ENCODE results near the gene SMARCA4. TPM values are rescaled to one million over a fixed set of nuclear protein-coding genes. Genes with fewer than 3 reads are reported as not detected.

Gene SMARCA4
- total and polyA plus RNA-seq, 3 donors from 2014 or later, result 141 to 188 (median 180) TPM

- H3K27me3 ChIP-seq, result no peaks in the 10 kb centered on the region
- WGBS, 2 donors, result 94 to 96% methylated on average over 6 to 30 of the region's 32 CpGs
Measured at GRCh38 chr19:10986301-10987127, 25.7 kb downstream of the SMARCA4 start.

GRCh38 chr19:10987571-10988297 is 26.9 kb downstream of the SMARCA4 start:
- Histone ChIP-seq H3K4me3 (no peak overlapping the region), H3K4me1 (no peaks in the 10 kb centered on the region), H3K27me3 (no peaks in the 10 kb centered on the region), H3K27ac (no peak overlapping the region), H3K9me3 (no peaks in the 10 kb centered on the region), H3K36me3 (ENCODE audit: low read depth, missing control alignments) (no peaks in the 10 kb centered on the region)
- DNase-seq, result no peak
- TF ChIP-seq CTCF (IDR thresholded peaks at IDR 0.05) (no peak), POLR2A (IDR thresholded peaks at IDR 0.05) (no peak)
- WGBS, 2 donors, result 95 to 96% methylated on average over 31 to 32 of the region's 32 CpGs
- intact Hi-C loops (cut with DNase I; ENCODE audit: low total_unique reads), result no loop called here

More at GRCh38 chr19:10986301-10987127, 25.7 kb downstream of the SMARCA4 start:
- Histone ChIP-seq H3K9me3 (no peaks in the 10 kb centered on the region), H3K4me1 (no peaks in the 10 kb centered on the region), H3K36me3 (ENCODE audit: low read depth, missing control alignments) (no peaks in the 10 kb centered on the region), H3K4me3 (no peak overlapping the region), H3K27ac (no peak overlapping the region)
- DNase-seq, result no peak
- intact Hi-C loops (cut with DNase I; ENCODE audit: low total_unique reads), result no loop called here
- no peak for TF ChIP-seq POLR2A (IDR thresholded peaks at IDR 0.05)
- no peak for TF ChIP-seq CTCF (IDR thresholded peaks at IDR 0.05)

- TF ChIP-seq CTCF (IDR thresholded peaks at IDR 0.05) (no peak), POLR2A (IDR thresholded peaks at IDR 0.05) (no peak)
- Histone ChIP-seq H3K27me3 (no peaks in the 10 kb centered on the region), H3K9me3 (no peaks in the 10 kb centered on the region), H3K36me3 (ENCODE audit: low read depth, missing control alignments) (no peaks in the 10 kb centered on the region), H3K27ac (no peak overlapping the region), H3K4me1 (no peaks in the 10 kb centered on the region), H3K4me3 (no peak overlapping the region)
- intact Hi-C loops (cut with DNase I; ENCODE audit: low total_unique reads), result no loop called here
- WGBS, 2 donors, result 85 to 88% methylated on average over 2 of the region's 2 CpGs
- no peak for DNase-seq
Measured at GRCh38 chr19:10988380-10988779, 27.6 kb downstream of the SMARCA4 start.

GRCh38 chr19:10988921-10989320 is 28.1 kb downstream of the SMARCA4 start:
- H3K27me3 ChIP-seq, result no peaks in the 10 kb centered on the region
- WGBS, 2 donors, result 86 to 94% methylated on average over 10 to 12 of the region's 12 CpGs
- DNase-seq, result no peak
- no peaks in the 10 kb centered on the region for H3K4me1 ChIP-seq
- intact Hi-C loops (cut with DNase I; ENCODE audit: low total_unique reads), result no loop called here
- H3K4me3 ChIP-seq, result no peak overlapping the region
- TF ChIP-seq POLR2A (IDR thresholded peaks at IDR 0.05) (no peak), CTCF (IDR thresholded peaks at IDR 0.05) (no peak)
- no peaks in the 10 kb centered on the region for H3K36me3 ChIP-seq (ENCODE audit: low read depth, missing control alignments)
- no peaks in the 10 kb centered on the region for H3K9me3 ChIP-seq
- no peak overlapping the region for H3K27ac ChIP-seq

Data from testis (tissue), 3 donors.